ENCODE data around the gene HPN. TPM values are rescaled to one million over a fixed set of nuclear protein-coding genes. Genes with fewer than 3 reads are reported as not detected.

The HPN gene
- total RNA-seq = not detected

GRCh38 chr19:35041548-35042055, at the start of gene HPN:
Gene HPN, plus strand, starts transcription at chr19:35041721. Its CDS starts 786 bp downstream, at chr19:35042507.

GRCh38 chr19:34999498-35000337, 41.8 kb upstream of the HPN start, which contains the start of gene GRAMD1A:
Gene GRAMD1A, plus strand, starts transcription at chr19:35000323. Its CDS starts 156 bp downstream, at chr19:35000479.

DNA sequence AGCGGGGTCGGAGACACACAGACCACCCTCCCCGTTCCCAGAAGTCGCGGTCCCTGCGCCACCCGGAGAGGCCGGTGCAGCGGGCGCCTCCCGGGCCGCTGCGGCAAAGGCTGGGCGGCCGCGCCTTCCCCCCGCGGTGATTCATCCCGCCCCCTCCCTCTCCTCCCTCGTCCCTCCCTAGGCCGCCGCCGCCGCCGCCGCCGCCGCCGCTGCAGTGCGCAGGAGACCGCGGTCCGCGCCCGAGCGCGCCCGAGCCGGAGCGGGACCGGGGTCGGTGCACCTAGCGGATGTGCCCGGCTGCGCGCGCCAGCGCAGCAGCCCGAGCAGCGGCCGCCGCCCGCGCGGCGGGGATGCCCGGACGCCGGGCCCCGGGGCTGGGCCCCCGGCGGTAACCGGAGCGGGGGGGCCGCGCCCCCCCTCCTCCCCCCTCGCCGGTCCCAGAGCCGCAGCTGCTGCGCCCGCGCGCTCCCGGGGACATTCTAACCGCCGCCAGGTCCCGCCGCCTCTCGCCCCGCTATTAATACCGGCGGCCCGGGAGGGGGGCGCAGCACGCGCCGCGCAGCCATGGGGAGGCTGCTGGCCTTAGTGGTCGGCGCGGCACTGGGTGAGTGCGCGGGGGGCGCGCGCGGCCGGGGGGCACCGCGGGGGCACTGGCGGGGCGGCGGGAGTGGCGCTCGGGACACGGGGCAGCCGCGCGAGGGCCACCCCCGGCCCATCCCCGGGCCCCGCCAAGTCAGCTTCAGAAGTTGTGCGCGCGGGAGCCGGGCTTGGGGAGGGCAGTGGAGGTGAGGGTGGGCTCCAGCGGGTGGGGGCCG, 11.1 kb upstream of the HPN start, which contains the start of gene SCN1B:
Gene SCN1B (plus strand): TSS at position 214 of the 815 bp plus-strand sequence. CDS start 351 bp downstream, at position 565.

GRCh38 chr19:35115177-35115951, 73.8 kb downstream of the HPN start, which contains the start of gene FXYD3:
Gene FXYD3, plus strand, starts transcription at chr19:35115823. Its CDS starts 3,554 bp downstream, at chr19:35119377.

Other genes starting within 250 kb of the HPN start
- 1 to 10 TPM; 3.9 to 6.2 TPM for gene ZNF30, start 114.8 kb upstream of the HPN start, total RNA-seq
- 10 to 100 TPM; 16.7 to 17.6 TPM for gene ZNF792, start 77.5 kb upstream of the HPN start, total RNA-seq
- gene GRAMD1A, start 41.4 kb upstream of the HPN start, total RNA-seq = 100 to 1,000 TPM; 129 to 141 TPM
- under 1 TPM; 0.53 to 0.72 TPM for gene SCN1B, start 11.3 kb upstream of the HPN start, total RNA-seq
- gene FXYD3, start 74.1 kb downstream of the HPN start, total RNA-seq = not detected
- gene LGI4, start 93.3 kb downstream of the HPN start, total RNA-seq = 1 to 10 TPM; 1.0 TPM
- 1 to 10 TPM; 4.5 to 6.3 TPM for gene FXYD1, start 97.1 kb downstream of the HPN start, total RNA-seq
- gene FXYD7, start 101.5 kb downstream of the HPN start, total RNA-seq = 10 to 100 TPM; 20.4 to 22.1 TPM
- gene FXYD5, start 113.0 kb downstream of the HPN start, total RNA-seq = 100 to 1,000 TPM; 732 to 764 TPM
- not detected for gene FAM187B, start 187.0 kb downstream of the HPN start, total RNA-seq
- 10 to 100 TPM; 18.5 to 20.1 TPM for gene LSR, start 207.3 kb downstream of the HPN start, total RNA-seq
- gene USF2, start 227.2 kb downstream of the HPN start, total RNA-seq = 100 to 1,000 TPM; 187 TPM
- 1 to 10 TPM in 1 of 2 experiments, under 1 TPM in 1; 0.60 to 1.1 TPM for gene HAMP, start 240.8 kb downstream of the HPN start, total RNA-seq

Data from activated naive CD4-positive, alpha-beta T cell treated with anti-CD3 and anti-CD28 coated beads, Interleukin-2, amount 10 ng/mL, durations not matched to agents 5 hours and 36 hours (primary cell).